Measurements from ENCODE around the gene PVALEF. TPM values are rescaled to one million over a fixed set of nuclear protein-coding genes. Genes with fewer than 3 reads are reported as not detected.

Gene PVALEF
- total and polyA plus RNA-seq, 2 experiments from 2014 or later = not detected

DNA sequence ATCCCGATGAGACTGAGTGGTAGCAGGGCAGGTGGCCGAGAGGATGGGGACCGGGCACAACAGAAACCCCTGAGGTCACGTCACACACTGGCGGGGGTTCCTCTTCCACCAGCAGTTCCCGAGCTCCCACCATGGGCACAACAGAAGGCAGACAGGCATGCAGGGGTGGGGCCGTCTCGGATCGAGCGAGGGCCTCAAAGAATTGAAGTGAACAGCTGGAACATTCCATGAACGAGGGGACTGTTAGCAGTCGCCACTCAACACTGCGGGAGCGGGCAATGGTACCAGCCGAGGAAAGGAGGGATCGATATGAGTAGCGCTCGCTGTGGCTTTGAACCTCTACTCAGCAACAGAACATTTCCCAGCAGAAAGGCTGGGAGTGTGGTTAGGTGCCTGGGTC is 52.2 kb downstream of the PVALEF start:
- Histone ChIP-seq H3K9ac (no peak overlapping the region), H3K9me3 (ENCODE audit: low read depth) (no peaks in the 10 kb centered on the region), H3K27ac (no peak overlapping the region), H3K36me3 (ENCODE audit: low read depth) (no peaks in the 10 kb centered on the region), H4K20me1 (ENCODE audit: insufficient read depth) (no peaks in the 10 kb centered on the region), H3K4me1 (ENCODE audit: insufficient read depth) (no peaks in the 10 kb centered on the region), H3K79me2 (ENCODE audit: insufficient read depth) (peaks cover 6% of the 10 kb centered on the region; the same call in 1 of the 2 replicates), H3K4me3 (no peak overlapping the region), H3K27me3 (replicated peaks; ENCODE audit: insufficient read depth) (no peaks in the 10 kb centered on the region), H3K4me2 (ENCODE audit: unreplicated experiment) (no peak overlapping the region), H3F3A (ENCODE audit: insufficient read depth) (no peaks in the 10 kb centered on the region), H2AFZ (no peak overlapping the region), H3K9me2 (ENCODE audit: insufficient read depth) (no peaks in the 10 kb centered on the region)
- 96% methylated on average over 13 to 18 of the region's 18 CpGs for WGBS, 2 experiments (ENCODE audit: low coverage in 1 of 2, low lambda C conversion rate in 2 of 2, missing lambda C conversion rate in 2 of 2)
- DNase-seq = no peak
- in situ Hi-C loops (cut with MboI) = no loop called here
- no peak for TF ChIP-seq EZH2 (IDR thresholded peaks at IDR 0.05; ENCODE audit: insufficient read depth, poor library complexity, severe bottlenecking)
- no peak for TF ChIP-seq EZH2phosphoT487 (IDR thresholded peaks at IDR 0.05; ENCODE audit: insufficient read depth, low read depth)

- 87 to 92% methylated on average over 13 of the region's 13 CpGs for WGBS, 2 experiments (ENCODE audit: low coverage in 1 of 2, low lambda C conversion rate in 2 of 2, missing lambda C conversion rate in 2 of 2)
- H3K4me1 ChIP-seq (ENCODE audit: insufficient read depth) = no peaks in the 10 kb centered on the region
- H3K9me2 ChIP-seq (ENCODE audit: insufficient read depth) = no peaks in the 10 kb centered on the region
- H3K36me3 ChIP-seq (ENCODE audit: low read depth) = no peaks in the 10 kb centered on the region
- H3K4me3 ChIP-seq = no peak overlapping the region
- H3K27ac ChIP-seq = no peak overlapping the region
- TF ChIP-seq EZH2phosphoT487 (IDR thresholded peaks at IDR 0.05; ENCODE audit: insufficient read depth, low read depth) (no peak), EZH2 (IDR thresholded peaks at IDR 0.05; ENCODE audit: insufficient read depth, poor library complexity, severe bottlenecking) (no peak)
- H3K9me3 ChIP-seq (ENCODE audit: low read depth) = no peaks in the 10 kb centered on the region
- no peaks in the 10 kb centered on the region for H3K27me3 ChIP-seq (replicated peaks; ENCODE audit: insufficient read depth)
- in situ Hi-C loops (cut with MboI) = no loop called here
- H3K9ac ChIP-seq = no peak overlapping the region
- no peak for DNase-seq
- no peaks in the 10 kb centered on the region for H3F3A ChIP-seq (ENCODE audit: insufficient read depth)
- no peak overlapping the region for H2AFZ ChIP-seq
- no peak overlapping the region for H3K4me2 ChIP-seq (ENCODE audit: unreplicated experiment)
- H4K20me1 ChIP-seq (ENCODE audit: insufficient read depth) = no peaks in the 10 kb centered on the region
- H3K79me2 ChIP-seq (ENCODE audit: insufficient read depth) = peaks cover 6% of the 10 kb centered on the region; the same call in 1 of the 2 replicates
Measured at GRCh38 chr17:81218459-81218858, 53.2 kb downstream of the PVALEF start.

DNA sequence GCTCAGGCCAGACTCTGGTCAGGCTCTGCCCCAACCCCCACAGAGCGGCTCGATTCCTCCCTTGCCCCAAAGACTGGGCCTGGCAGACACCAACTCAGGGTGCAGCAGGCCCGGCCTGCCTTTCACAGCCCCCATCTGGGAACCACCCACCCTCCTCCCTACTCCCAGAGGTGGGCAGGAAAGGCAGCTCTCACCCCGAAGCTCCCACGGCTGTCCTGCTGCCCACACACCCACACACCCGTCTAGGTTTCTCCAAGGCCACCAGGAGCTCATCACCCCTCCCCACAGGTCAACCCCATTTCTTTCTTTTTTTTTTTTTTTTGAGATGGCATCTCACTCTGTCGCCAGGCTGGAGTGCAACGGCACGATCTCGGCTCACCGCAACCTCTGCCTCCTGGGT is 53.7 kb downstream of the PVALEF start:
- Histone ChIP-seq H3K79me2 (ENCODE audit: insufficient read depth) (peaks cover 6% of the 10 kb centered on the region; the same call in 1 of the 2 replicates), H2AFZ (no peak overlapping the region), H4K20me1 (ENCODE audit: insufficient read depth) (no peaks in the 10 kb centered on the region), H3K27ac (no peak overlapping the region), H3K9me2 (ENCODE audit: insufficient read depth) (no peaks in the 10 kb centered on the region), H3F3A (ENCODE audit: insufficient read depth) (no peaks in the 10 kb centered on the region), H3K4me3 (no peak overlapping the region), H3K36me3 (ENCODE audit: low read depth) (no peaks in the 10 kb centered on the region), H3K9me3 (ENCODE audit: low read depth) (no peaks in the 10 kb centered on the region), H3K9ac (no peak overlapping the region), H3K4me2 (ENCODE audit: unreplicated experiment) (no peak overlapping the region), H3K27me3 (replicated peaks; ENCODE audit: insufficient read depth) (no peaks in the 10 kb centered on the region), H3K4me1 (ENCODE audit: insufficient read depth) (no peaks in the 10 kb centered on the region)
- whole genome bisulfite sequencing, 2 experiments (ENCODE audit: low coverage in 1 of 2, low lambda C conversion rate in 2 of 2, missing lambda C conversion rate in 2 of 2) = 95 to 100% methylated on average over 8 to 11 of the region's 11 CpGs
- in situ Hi-C loops (cut with MboI) = no loop called here
- DNase-seq = no peak
- no peak for TF ChIP-seq EZH2 (IDR thresholded peaks at IDR 0.05; ENCODE audit: insufficient read depth, poor library complexity, severe bottlenecking)
- TF ChIP-seq EZH2phosphoT487 (IDR thresholded peaks at IDR 0.05; ENCODE audit: insufficient read depth, low read depth) = no peak

GRCh38 chr17:81219476-81220180 is 54.3 kb downstream of the PVALEF start:
- 93 to 94% methylated on average over 18 to 24 of the region's 24 CpGs for WGBS, 2 experiments (ENCODE audit: low coverage in 1 of 2, low lambda C conversion rate in 2 of 2, missing lambda C conversion rate in 2 of 2)

More at GRCh38 chr17:81219476-81220180, 54.3 kb downstream of the PVALEF start:
- Histone ChIP-seq H4K20me1 (ENCODE audit: insufficient read depth) (no peaks in the 10 kb centered on the region), H3K9me3 (ENCODE audit: low read depth) (no peaks in the 10 kb centered on the region), H3F3A (ENCODE audit: insufficient read depth) (no peaks in the 10 kb centered on the region), H2AFZ (no peak overlapping the region), H3K27ac (no peak overlapping the region), H3K36me3 (ENCODE audit: low read depth) (no peaks in the 10 kb centered on the region), H3K4me1 (ENCODE audit: insufficient read depth) (no peaks in the 10 kb centered on the region), H3K27me3 (replicated peaks; ENCODE audit: insufficient read depth) (no peaks in the 10 kb centered on the region), H3K9me2 (ENCODE audit: insufficient read depth) (no peaks in the 10 kb centered on the region), H3K9ac (no peak overlapping the region), H3K4me2 (ENCODE audit: unreplicated experiment) (no peak overlapping the region), H3K4me3 (no peak overlapping the region), H3K79me2 (ENCODE audit: insufficient read depth) (peaks cover 6% of the 10 kb centered on the region; the same call in 1 of the 2 replicates)
- TF ChIP-seq EZH2 (IDR thresholded peaks at IDR 0.05; ENCODE audit: insufficient read depth, poor library complexity, severe bottlenecking) (no peak), EZH2phosphoT487 (IDR thresholded peaks at IDR 0.05; ENCODE audit: insufficient read depth, low read depth) (no peak)
- no peak for DNase-seq
- in situ Hi-C loops (cut with MboI) = no loop called here

Measured in GM23248 (cell line).